ENCODE data around the gene NACC1. TPM values are rescaled to one million over a fixed set of nuclear protein-coding genes. Genes with fewer than 3 reads are reported as not detected.

NACC1 gene
- total RNA-seq, 1 experiment from 2014 or later, result 237 TPM

- Mint-ChIP-seq H3K4me1 (peaks cover 27% of the 10 kb centered on the region), H3K27ac (peak overlapping the region; percentile 99), H3K36me3 (peaks cover 18% of the 10 kb centered on the region), H3K4me3 (peak overlapping the region; percentile 92), H3K9me3 (no peaks in the 10 kb centered on the region), H3K27me3 (ENCODE audit: low read depth) (peaks cover 7% of the 10 kb centered on the region; the same call in 1 of the 2 replicates)
- peak; percentile 35 for ATAC-seq
- POLR2A ChIA-PET, result interaction anchor here (1.0 to 5.5 kb wide), 7 partner anchors 9 to 592 kb away, joined by 3 to 167 read pairs (median 4); partner anchors contain the start of gene NACC1
- peak; percentile 89 for DNase-seq (ENCODE audit: low spot score)
- CTCF ChIA-PET, result interaction anchor here (0.5 to 1.9 kb wide), 10 partner anchors 9 to 190 kb away, joined by 3 to 17 read pairs (median 4); no protein-coding TSS in a partner anchor
- TF ChIP-seq NR1H2 (CRISPR knock-in tag; IDR thresholded peaks at IDR 0.05) (no peak), ATF2 (CRISPR knock-in tag; IDR thresholded peaks at IDR 0.05; ENCODE audit: borderline replicate concordance, low read depth) (no peak), FOXP1 (CRISPR knock-in tag; IDR thresholded peaks at IDR 0.05; ENCODE audit: borderline replicate concordance) (no peak; the same call in 1 of the 2 replicates), SOX15 (CRISPR knock-in tag; IDR thresholded peaks at IDR 0.05) (no peak), USF1 (CRISPR knock-in tag; IDR thresholded peaks at IDR 0.05) (peak; percentile 61; the same call in 1 of the 2 replicates), TEAD1 (CRISPR knock-in tag; IDR thresholded peaks at IDR 0.05) (no peak; the same call in 1 of the 2 replicates), CBFB (CRISPR knock-in tag; IDR thresholded peaks at IDR 0.05; ENCODE audit: low read depth) (no peak), ZNF425 (CRISPR knock-in tag; conservative IDR thresholded peaks at IDR 0.05) (peak; percentile 35; the same call in 1 of the 2 replicates), TCF7 (CRISPR knock-in tag; IDR thresholded peaks at IDR 0.05; ENCODE audit: low read depth) (no peak), IRF1 (CRISPR knock-in tag; IDR thresholded peaks at IDR 0.05) (0 out of 2 replicates have a peak, but pooled peaks have one; percentile 13), ZNF232 (CRISPR knock-in tag; IDR thresholded peaks at IDR 0.05) (no peak), TEAD4 (CRISPR knock-in tag; IDR thresholded peaks at IDR 0.05) (no peak), AFF4 (CRISPR knock-in tag; IDR thresholded peaks at IDR 0.05; ENCODE audit: borderline replicate concordance) (no peak), CREB1 (CRISPR knock-in tag; IDR thresholded peaks at IDR 0.05) (no peak), ZNF671 (CRISPR knock-in tag; IDR thresholded peaks at IDR 0.05) (peak; percentile 75), E2F4 (CRISPR knock-in tag; IDR thresholded peaks at IDR 0.05; ENCODE audit: borderline replicate concordance, low read depth) (no peak), E2F1 (CRISPR knock-in tag; IDR thresholded peaks at IDR 0.05) (no peak), ZNF281 (CRISPR knock-in tag; IDR thresholded peaks at IDR 0.05) (no peak), ZNF138 (CRISPR knock-in tag; conservative IDR thresholded peaks at IDR 0.05) (no peak), MXD4 (CRISPR knock-in tag; IDR thresholded peaks at IDR 0.05; ENCODE audit: borderline replicate concordance) (0 out of 2 replicates have a peak, but pooled peaks have one; percentile 45), ELF4 (CRISPR knock-in tag; IDR thresholded peaks at IDR 0.05; ENCODE audit: low read depth) (0 out of 2 replicates have a peak, but pooled peaks have one; percentile 46)
Measured at GRCh38 chr19:13155472-13156359, 37.7 kb downstream of the NACC1 start.
